ENCODE data around the gene ADK.

ADK gene

DNA sequence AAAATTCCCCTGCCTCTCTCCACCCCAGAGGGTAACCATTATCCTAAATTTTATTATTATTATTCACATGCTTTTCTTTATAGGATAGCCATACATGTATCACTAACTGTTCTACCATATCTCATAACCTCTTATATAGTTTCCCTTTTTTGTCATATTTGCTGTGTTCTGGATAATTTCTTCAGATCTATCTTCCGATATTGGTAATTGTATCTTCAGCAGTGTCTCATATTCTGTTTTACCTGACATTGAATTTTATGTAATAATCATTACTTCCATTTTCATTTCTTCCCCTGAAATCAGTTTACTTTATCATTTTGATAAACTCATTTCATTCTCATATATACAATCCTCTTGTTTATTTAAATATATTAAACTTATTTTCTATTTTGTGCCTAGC lies 273.5 kb downstream of the ADK start:
- H3K4me3 ChIP-seq (ENCODE audit: low read depth, low read length): no peak overlapping the region
- TF ChIP-seq, protein P1, sequence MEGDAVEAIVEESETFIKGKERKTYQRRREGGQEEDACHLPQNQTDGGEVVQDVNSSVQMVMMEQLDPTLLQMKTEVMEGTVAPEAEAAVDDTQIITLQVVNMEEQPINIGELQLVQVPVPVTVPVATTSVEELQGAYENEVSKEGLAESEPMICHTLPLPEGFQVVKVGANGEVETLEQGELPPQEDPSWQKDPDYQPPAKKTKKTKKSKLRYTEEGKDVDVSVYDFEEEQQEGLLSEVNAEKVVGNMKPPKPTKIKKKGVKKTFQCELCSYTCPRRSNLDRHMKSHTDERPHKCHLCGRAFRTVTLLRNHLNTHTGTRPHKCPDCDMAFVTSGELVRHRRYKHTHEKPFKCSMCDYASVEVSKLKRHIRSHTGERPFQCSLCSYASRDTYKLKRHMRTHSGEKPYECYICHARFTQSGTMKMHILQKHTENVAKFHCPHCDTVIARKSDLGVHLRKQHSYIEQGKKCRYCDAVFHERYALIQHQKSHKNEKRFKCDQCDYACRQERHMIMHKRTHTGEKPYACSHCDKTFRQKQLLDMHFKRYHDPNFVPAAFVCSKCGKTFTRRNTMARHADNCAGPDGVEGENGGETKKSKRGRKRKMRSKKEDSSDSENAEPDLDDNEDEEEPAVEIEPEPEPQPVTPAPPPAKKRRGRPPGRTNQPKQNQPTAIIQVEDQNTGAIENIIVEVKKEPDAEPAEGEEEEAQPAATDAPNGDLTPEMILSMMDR (IDR thresholded peaks at IDR 0.05; ENCODE audit: low read depth, low read length, missing control alignments): no peak
- DNase-seq (ENCODE audit: low read depth): no peak

DNA sequence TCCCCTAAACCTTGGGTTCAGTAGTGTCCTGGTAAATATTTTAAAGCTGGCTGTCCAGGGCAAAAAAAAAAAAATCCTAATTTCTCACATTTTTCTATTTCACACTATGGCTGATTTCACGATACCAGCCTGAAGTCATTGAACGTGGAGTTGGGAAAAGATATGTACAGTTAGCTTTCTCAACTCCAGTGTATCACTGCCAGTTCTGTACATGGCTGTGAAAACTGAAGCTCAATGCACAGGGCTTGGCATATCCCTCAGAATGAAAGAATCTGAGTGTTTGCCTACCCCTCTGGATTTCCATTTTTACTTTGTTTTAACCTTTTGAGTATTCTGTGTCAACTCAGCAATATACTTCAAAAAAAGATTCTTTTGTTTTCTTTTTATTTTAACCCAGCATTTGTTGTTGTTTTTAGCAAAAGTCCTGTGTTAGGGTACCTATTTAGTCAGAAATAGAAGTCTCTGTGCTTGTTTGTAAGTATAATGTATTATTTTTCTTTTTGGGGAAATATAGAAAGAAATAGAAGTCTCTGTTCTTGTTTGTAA lies 274.5 kb downstream of the ADK start:
- H3K4me3 ChIP-seq (ENCODE audit: low read depth, low read length): no peak overlapping the region
- DNase-seq (ENCODE audit: low read depth): no peak
- TF ChIP-seq, protein P1 (IDR thresholded peaks at IDR 0.05; ENCODE audit: low read depth, low read length, missing control alignments): no peak

DNA sequence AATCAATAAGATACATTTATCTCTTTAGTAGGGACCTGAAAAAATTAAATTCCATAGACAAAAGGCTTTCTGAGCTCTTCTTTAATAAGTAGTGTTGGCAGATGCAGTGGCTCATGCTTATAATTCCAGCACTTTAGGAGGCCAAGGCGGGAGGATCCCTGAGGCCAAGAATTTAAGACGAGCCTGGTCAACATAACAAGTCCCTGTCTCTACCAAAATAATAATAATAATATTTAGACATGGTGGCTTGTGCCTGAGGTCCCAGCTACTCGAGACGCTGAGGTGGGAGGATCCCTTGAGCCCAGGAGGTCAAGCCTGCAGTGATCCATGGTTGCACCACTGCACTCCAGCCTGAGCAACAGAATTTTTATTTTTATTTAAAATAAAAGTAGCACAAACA lies 280.8 kb downstream of the ADK start:
- no peak for DNase-seq (ENCODE audit: low read depth)
- TF ChIP-seq, protein P1 (IDR thresholded peaks at IDR 0.05; ENCODE audit: low read depth, low read length, missing control alignments): no peak
- H3K4me3 ChIP-seq (ENCODE audit: low read depth, low read length): no peak overlapping the region

DNA sequence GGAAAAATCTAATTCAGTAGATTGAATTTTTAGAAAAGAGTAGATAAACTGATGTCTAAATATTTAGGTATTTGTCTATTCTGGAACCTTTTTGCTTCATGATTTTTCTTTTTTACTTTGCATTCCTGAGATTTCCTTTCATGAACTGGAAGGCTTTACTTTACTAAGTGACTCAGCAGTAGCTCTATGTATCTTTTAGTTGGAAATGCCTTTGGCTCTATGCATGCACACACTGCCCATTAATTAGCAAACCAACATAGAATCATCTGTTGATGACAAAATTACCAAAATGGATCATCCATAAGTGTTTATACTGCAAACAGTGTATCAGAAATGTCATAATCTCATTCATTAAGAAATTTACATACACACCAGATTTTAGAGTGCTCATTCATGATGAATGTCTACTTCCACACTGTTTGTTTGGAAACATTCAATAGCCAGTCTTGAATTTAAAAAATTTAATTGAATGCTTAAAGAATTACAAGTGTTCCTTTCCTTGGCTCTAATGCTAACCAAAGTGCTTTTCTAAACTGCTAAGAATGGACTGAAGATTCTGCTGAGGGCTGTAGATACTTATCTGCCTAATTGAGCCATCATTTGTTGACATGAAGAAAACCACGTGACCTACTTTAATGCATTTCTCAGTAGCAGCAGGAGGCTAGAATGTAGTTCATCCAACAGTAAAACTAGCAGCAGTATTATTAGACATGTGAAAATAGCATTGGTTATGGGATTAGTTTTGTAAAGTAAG lies 282.0 kb downstream of the ADK start:
- TF ChIP-seq, protein P1 (IDR thresholded peaks at IDR 0.05; ENCODE audit: low read depth, low read length, missing control alignments): no peak
- H3K4me3 ChIP-seq (ENCODE audit: low read depth, low read length): no peak overlapping the region
- DNase-seq (ENCODE audit: low read depth): no peak

DNA sequence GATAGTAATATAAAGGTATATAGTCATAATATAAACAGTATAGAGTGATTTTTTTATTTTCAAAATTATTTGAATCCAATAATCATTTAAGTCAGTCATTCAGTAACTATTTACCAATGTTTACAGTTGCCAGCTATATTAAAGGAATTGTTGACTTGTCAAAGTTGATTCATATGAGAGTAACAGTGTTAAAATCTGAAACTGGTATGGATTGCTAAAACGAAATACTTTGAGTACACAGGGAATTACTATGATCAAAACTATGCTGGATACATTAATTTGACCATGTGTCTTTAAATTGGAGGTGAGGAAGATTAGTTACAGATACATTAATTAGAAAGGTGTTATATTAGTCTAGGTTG lies 282.6 kb downstream of the ADK start:
- DNase-seq (ENCODE audit: low read depth): no peak
- H3K4me3 ChIP-seq (ENCODE audit: low read depth, low read length): no peak overlapping the region
- TF ChIP-seq, protein P1 (IDR thresholded peaks at IDR 0.05; ENCODE audit: low read depth, low read length, missing control alignments): no peak

DNA sequence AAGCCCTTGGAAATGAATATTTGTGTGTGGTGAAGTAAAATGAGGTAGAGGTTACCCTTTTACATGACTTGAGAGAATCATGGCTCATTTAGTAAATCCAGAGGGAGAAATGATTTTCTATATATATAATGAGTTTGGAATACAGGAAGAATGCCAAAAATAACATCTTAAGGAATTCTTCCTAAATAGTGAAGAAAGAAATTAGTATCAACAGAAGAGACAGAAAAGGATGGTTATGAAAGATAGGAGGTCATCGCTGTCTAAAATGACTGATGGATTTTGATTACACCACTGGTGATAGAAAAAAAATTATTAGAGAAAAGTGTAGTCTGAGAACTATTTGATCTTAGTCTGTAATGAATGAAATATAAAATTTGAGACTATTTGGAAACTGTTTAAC lies 283.0 kb downstream of the ADK start:
- H3K4me3 ChIP-seq (ENCODE audit: low read depth, low read length): no peak overlapping the region
- no peak for DNase-seq (ENCODE audit: low read depth)
- TF ChIP-seq, protein P1 (IDR thresholded peaks at IDR 0.05; ENCODE audit: low read depth, low read length, missing control alignments): no peak

DNA sequence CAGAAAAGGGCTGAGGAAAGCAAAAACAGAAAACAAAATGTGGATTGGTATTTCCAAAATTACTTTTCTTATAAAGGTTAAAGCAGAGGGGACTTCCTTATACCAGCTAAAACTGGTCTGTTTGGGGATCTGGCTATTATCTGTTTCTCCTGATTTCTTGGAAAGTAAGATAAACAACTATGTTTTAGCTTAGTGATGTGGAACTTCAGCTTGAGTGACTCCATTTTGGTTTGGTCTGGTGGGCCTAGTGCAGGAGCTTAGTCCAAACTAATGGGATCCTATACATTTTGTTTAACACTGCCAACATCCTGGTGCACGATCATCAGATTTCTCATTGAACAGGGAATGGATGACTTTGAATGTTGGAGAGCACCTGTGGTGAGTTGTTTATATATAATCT lies 283.5 kb downstream of the ADK start:
- H3K4me3 ChIP-seq (ENCODE audit: low read depth, low read length): no peak overlapping the region
- TF ChIP-seq, protein P1 (IDR thresholded peaks at IDR 0.05; ENCODE audit: low read depth, low read length, missing control alignments): no peak

More for the DNA sequence above, 283.5 kb downstream of the ADK start:
- DNase-seq (ENCODE audit: low read depth): no peak

All from GM12864 (cell line).